Esophagus (tissue), 2 donors: Measurements from ENCODE around the gene ZNF761. TPM values are rescaled to one million over a fixed set of nuclear protein-coding genes. Genes with fewer than 3 reads are reported as not detected.
A peak's percentile ranks its signal among the peaks of the same experiment; 100 is the strongest.
"Not testable (repeated sequence)": the region's sequence is repeated elsewhere in the genome, so short reads cannot be mapped to it uniquely, and the experiment has no call there.

Experiments used
- H3K27ac ChIP-seq, 2 donors: one replicate each; pipeline ENCODE4 v1.5.1; 2013; ENCODE audit warnings: low read depth in 2 of 2, mild to moderate bottlenecking in 2 of 2, inconsistent platforms in 1 of 2, low read length in 1 of 2, moderate library complexity in 1 of 2
- H3K27me3 ChIP-seq, 2 donors: one replicate each; pipeline ENCODE4 v1.6.1; 2013; ENCODE audit warnings: low read length in 2 of 2, control low read depth in 1 of 2, mild to moderate bottlenecking in 1 of 2; ENCODE audit not compliant: insufficient read depth in 2 of 2, control insufficient read depth in 1 of 2
- H3K36me3 ChIP-seq, 2 donors: one replicate each; pipeline ENCODE4 v1.6.1; 2013; ENCODE audit warnings: low read length in 1 of 2; ENCODE audit not compliant: control insufficient read depth in 2 of 2, insufficient read depth in 2 of 2
- H3K4me1 ChIP-seq, 2 donors: one replicate each; pipeline ENCODE4 v1.6.1; 2013; ENCODE audit warnings: low read length in 1 of 2; ENCODE audit not compliant: control insufficient read depth in 2 of 2, insufficient read depth in 2 of 2
- H3K4me3 ChIP-seq, 2 donors: one replicate each; pipeline ENCODE4 v1.5.1; 2013; ENCODE audit warnings: low read length in 2 of 2, mild to moderate bottlenecking in 2 of 2, low read depth in 1 of 2, moderate library complexity in 1 of 2
- H3K9me3 ChIP-seq, 2 donors: one replicate each; pipeline ENCODE4 v1.6.1; 2013; ENCODE audit warnings: mild to moderate bottlenecking in 2 of 2, low read depth in 1 of 2, low read length in 1 of 2, moderate library complexity in 1 of 2; ENCODE audit not compliant: control insufficient read depth in 2 of 2, insufficient read depth in 1 of 2
- WGBS, 2 donors: extraction: QIAGEN DNeasy Blood & Tissue Kit; methylation state at CpG; one replicate each; pipeline ENCODE4 v1.1.7; 2013; 5-methylcytosine and 5-hydroxymethylcytosine counted together
- polyA plus RNA-seq, 2 donors: library from polyadenylated mRNA; stranded (reverse); fragments of 200-250 nt; gene quantifications; one replicate each; pipeline ENCODE4 v1.2.3, GENCODE V29; 2013
- donor health status: healthy with polysubstance abuse.
- donor health status: Bipolar disorder and iron deficiency.

ZNF761 gene
- polyA plus RNA-seq, 2 donors: 3.8 to 5.8 TPM

- WGBS, 2 donors: 85 to 95% methylated on average over 5 of the region's 5 CpGs
- H3K4me3 ChIP-seq, H3K27me3 ChIP-seq, H3K4me1 ChIP-seq, H3K27ac ChIP-seq: not testable (repeated sequence)
- peaks cover 5 to 23% of the 10 kb centered on the region in 2 donors for H3K9me3 ChIP-seq
- peaks cover 3 to 13% of the 10 kb centered on the region in 2 donors for H3K36me3 ChIP-seq
Measured at GRCh38 chr19:53447196-53447595, 15.4 kb downstream of the ZNF761 start.

DNA sequence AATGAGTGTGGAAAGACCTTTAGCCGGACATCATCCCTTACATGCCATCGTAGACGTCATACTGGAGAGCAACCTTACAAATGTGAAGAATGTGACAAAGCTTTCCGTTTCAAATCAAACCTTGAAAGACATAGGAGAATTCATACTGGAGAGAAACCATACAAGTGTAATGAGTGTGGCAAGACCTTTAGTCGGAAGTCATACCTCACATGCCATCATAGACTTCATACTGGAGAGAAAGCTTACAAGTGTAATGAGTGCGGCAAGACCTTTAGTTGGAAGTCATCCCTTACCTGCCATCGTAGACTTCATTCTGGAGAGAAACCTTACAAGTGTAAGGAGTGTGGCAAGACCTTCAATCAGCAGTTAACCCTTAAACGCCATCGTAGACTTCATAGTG is 24.0 kb downstream of the ZNF761 start:
- WGBS, 2 donors: 90 to 93% methylated on average over 9 of the region's 9 CpGs
- no peak overlapping the region for H3K27ac ChIP-seq
- peaks cover 9 to 19% of the 10 kb centered on the region in 2 donors for H3K9me3 ChIP-seq
- H3K4me3 ChIP-seq: no peak overlapping the region
- no peaks in the 10 kb centered on the region for H3K27me3 ChIP-seq
- peaks cover 4 to 7% of the 10 kb centered on the region in 2 donors for H3K36me3 ChIP-seq
- H3K4me1 ChIP-seq: no peaks in the 10 kb centered on the region

GRCh38 chr19:53460131-53460721 is 28.4 kb downstream of the ZNF761 start:
- H3K36me3 ChIP-seq, H3K4me1 ChIP-seq, H3K4me3 ChIP-seq, H3K27ac ChIP-seq, H3K27me3 ChIP-seq: not testable (repeated sequence)
- H3K9me3 ChIP-seq: peaks cover 6 to 16% of the 10 kb centered on the region in 2 donors
- WGBS, 2 donors: 51 to 56% methylated on average over 11 of the region's 11 CpGs

DNA sequence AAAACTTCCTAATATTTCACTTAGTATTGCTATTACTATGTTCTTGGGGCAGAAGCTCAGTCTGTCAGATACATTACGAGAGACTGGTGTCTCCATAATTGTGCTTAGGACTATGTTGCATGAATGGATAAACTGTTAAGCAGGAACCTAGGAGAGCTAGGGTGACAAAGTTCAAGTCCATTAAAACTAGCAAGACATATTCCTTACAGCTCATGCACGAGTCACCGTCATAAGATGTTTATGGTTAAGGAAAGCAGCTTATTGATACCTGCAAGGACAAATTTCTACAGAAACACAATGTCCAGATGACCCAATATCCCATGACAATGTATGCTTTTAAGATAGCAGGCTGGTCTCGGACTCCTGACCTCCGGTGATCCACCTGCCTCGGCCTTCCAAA is 30.1 kb downstream of the ZNF761 start:
- no peaks in the 10 kb centered on the region for H3K36me3 ChIP-seq
- H3K4me3 ChIP-seq: no peak overlapping the region
- WGBS, 2 donors: 88 to 90% methylated on average over 6 of the region's 6 CpGs
- H3K4me1 ChIP-seq: no peaks in the 10 kb centered on the region
- no peak overlapping the region for H3K27ac ChIP-seq
- H3K27me3 ChIP-seq: no peaks in the 10 kb centered on the region
- H3K9me3 ChIP-seq: peaks cover 6 to 14% of the 10 kb centered on the region in 2 donors

GRCh38 chr19:53462861-53463260 is 31.1 kb downstream of the ZNF761 start:
- Histone ChIP-seq H3K9me3 (peaks cover 6 to 14% of the 10 kb centered on the region in 2 donors), H3K27me3 (no peaks in the 10 kb centered on the region), H3K27ac (no peak overlapping the region), H3K4me3 (no peak overlapping the region), H3K4me1 (no peaks in the 10 kb centered on the region), H3K36me3 (no peaks in the 10 kb centered on the region)
- 46 to 48% methylated on average over 14 of the region's 14 CpGs for WGBS, 2 donors

GRCh38 chr19:53463263-53463662 is 31.5 kb downstream of the ZNF761 start:
- WGBS, 2 donors: 18 to 22% methylated on average over 17 to 19 of the region's 19 CpGs
- H3K9me3 ChIP-seq: peaks cover 6 to 14% of the 10 kb centered on the region in 2 donors
- no peaks in the 10 kb centered on the region for H3K4me1 ChIP-seq
- H3K27me3 ChIP-seq: no peaks in the 10 kb centered on the region
- no peaks in the 10 kb centered on the region for H3K36me3 ChIP-seq
- H3K27ac ChIP-seq: no peak overlapping the region
- no peak overlapping the region for H3K4me3 ChIP-seq

DNA sequence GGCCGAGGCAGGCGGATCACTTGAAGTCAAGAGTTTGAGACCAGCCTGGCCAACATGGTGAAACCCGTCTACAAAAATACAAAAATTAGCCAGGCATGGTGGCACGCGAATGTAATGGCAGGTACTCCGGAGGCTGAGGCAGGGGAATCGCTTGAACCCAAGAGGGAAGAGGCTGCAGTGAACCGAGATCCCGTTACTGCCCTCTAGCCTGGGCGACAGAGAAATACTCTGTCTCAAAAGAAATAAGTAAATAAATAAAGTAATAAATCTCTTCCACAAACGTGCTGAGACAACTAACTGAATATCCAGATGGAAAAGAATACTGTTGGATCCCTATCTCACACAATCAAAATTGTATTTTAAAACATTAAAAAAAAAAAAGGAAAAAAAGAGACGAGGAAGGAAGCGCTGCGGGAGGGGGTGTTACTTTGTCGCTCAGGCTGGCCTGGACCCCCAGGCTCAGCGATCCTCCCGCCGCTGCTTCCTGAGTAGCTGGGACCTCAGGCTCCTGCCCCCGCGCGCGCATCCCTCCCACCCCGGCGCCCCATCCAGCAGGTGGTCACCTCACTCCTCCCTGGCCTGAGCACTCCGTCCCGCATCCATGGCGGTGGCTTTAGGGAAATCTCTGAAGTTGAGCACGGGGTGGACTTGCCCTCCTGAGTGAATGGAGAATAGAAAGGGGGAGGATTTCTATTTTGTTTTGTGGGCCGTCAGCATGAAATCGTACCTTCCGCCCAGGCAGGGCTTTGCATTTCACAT is 35.1 kb downstream of the ZNF761 start:
- peak overlapping the region in 1 of 2 donors; percentile 11 for H3K27ac ChIP-seq
- 12 to 13% methylated on average over 28 to 31 of the region's 31 CpGs for WGBS, 2 donors
- H3K27me3 ChIP-seq: no peaks in the 10 kb centered on the region
- peaks cover 0 to 9% of the 10 kb centered on the region in 2 donors for H3K9me3 ChIP-seq
- H3K36me3 ChIP-seq: no peaks in the 10 kb centered on the region
- H3K4me3 ChIP-seq: peak overlapping the region; percentile 62 to 81
- H3K4me1 ChIP-seq: no peaks in the 10 kb centered on the region

- H3K36me3 ChIP-seq: no peaks in the 10 kb centered on the region
- H3K9me3 ChIP-seq: peaks cover 0 to 8% of the 10 kb centered on the region in 2 donors
- no peaks in the 10 kb centered on the region for H3K27me3 ChIP-seq
- peak within 1 kb of the TSS; percentile 64 to 91 for H3K27ac ChIP-seq
- H3K4me1 ChIP-seq: no peaks in the 10 kb centered on the region
- WGBS, 2 donors: 0 to 1% methylated on average over 55 of the region's 55 CpGs
- peak within 1 kb of the TSS; percentile 62 to 81 for H3K4me3 ChIP-seq
Measured at GRCh38 chr19:53467485-53468262, 35.9 kb downstream of the ZNF761 start, which contains the start of gene ZNF813. Gene ZNF813 (plus strand): TSS chr19:53467733. CDS start chr19:53483823, 16,090 bp downstream.

DNA sequence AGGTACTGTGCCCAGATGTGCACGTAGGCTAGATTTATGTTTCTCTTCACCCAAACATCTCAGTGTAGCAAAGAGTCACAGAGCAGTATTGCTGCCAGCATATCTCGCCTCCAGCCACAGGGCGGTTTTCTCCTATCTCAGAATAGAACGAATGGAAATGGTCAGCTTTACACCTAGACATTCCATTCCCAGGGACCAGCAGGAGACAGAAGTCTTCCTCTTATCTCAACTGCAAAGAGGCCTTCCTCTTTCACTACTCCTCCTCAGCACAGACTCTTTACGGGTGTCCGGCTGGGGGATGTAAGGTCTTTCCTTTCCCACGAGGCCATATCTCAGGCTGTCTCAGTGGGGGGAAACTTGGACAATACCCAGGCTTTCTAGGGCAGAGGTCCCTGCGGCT is 36.8 kb downstream of the ZNF761 start:
- H3K4me1 ChIP-seq, H3K36me3 ChIP-seq, H3K27me3 ChIP-seq, H3K27ac ChIP-seq, H3K9me3 ChIP-seq: not testable (repeated sequence)
- WGBS, 2 donors: 38 to 49% methylated on average over 8 of the region's 8 CpGs
- H3K4me3 ChIP-seq: peak overlapping the region in 1 of 2 donors; percentile 81
